GM23338 (cell line): ENCODE results near the gene PTPRN2. TPM values are rescaled to one million over a fixed set of nuclear protein-coding genes. Genes with fewer than 3 reads are reported as not detected.

Experiments used
- ATAC-seq: fragments of 200-7000 bp; cut with Tn5 transposase; 3 replicates; pipeline ENCODE4 v1.9.1; 2020
- DNase-seq: peaks from one replicate; pipeline ENCODE4 v3.0.0-alpha.2; 2015; ENCODE audit warnings: low spot score
- H2AFZ ChIP-seq: fragments of 200-600 bp; sonication (generic); 2 replicates; pipeline ENCODE4 v1.8.0; 2016; ENCODE audit warnings: antibody characterized with exemption, mild to moderate bottlenecking, moderate library complexity
- H3F3A ChIP-seq: fragments of 200-600 bp; sonication (generic); replicated peaks from 2 replicates; pipeline ENCODE4 v1.8.0; 2017; ENCODE audit warnings: antibody characterized with exemption, mixed run types, low read depth
- H3K27ac ChIP-seq: fragments of 200-600 bp; sonication (generic); 2 replicates; pipeline ENCODE4 v1.6.1; 2016; ENCODE audit warnings: low read depth
- H3K27me3 ChIP-seq: fragments of 200-600 bp; sonication (generic); 2 replicates; pipeline ENCODE4 v1.8.0; 2016; ENCODE audit warnings: mild to moderate bottlenecking, mixed run types, moderate library complexity; ENCODE audit not compliant: insufficient read depth
- H3K36me3 ChIP-seq: fragments of 200-600 bp; sonication (generic); 2 replicates; pipeline ENCODE4 v1.8.0; 2016; ENCODE audit warnings: mild to moderate bottlenecking; ENCODE audit not compliant: insufficient read depth
- H3K4me1 ChIP-seq: fragments of 200-600 bp; sonication (generic); 2 replicates; pipeline ENCODE4 v1.8.0; 2016; ENCODE audit warnings: mild to moderate bottlenecking, moderate library complexity; ENCODE audit not compliant: insufficient read depth
- H3K4me2 ChIP-seq: fragments of 200-600 bp; sonication (generic); 2 replicates; pipeline ENCODE4 v1.7.1; 2017; ENCODE audit warnings: mixed run types
- H3K4me3 ChIP-seq: fragments of 200-600 bp; sonication (generic); 2 replicates; pipeline ENCODE4 v1.6.1; 2016; ENCODE audit warnings: mixed run types
- H3K79me2 ChIP-seq: fragments of 200-600 bp; sonication (generic); replicated peaks from 2 replicates; pipeline ENCODE4 v1.8.0; 2017; ENCODE audit warnings: mild to moderate bottlenecking; ENCODE audit not compliant: insufficient read depth
- H3K9me2 ChIP-seq: fragments of 200-600 bp; sonication (generic); 2 replicates; pipeline ENCODE4 v1.8.0; 2017; ENCODE audit not compliant: insufficient read depth
- H4K20me1 ChIP-seq: fragments of 200-600 bp; sonication (generic); replicated peaks from 2 replicates; pipeline ENCODE4 v1.8.0; 2017; ENCODE audit warnings: mild to moderate bottlenecking; ENCODE audit not compliant: insufficient read depth
- H3K27ac Mint-ChIP-seq: 2 replicates; pipeline ENCODE4 v1.8.0; 2020; ENCODE audit warnings: inconsistent platforms, mild to moderate bottlenecking, moderate library complexity, mixed read lengths
- H3K27me3 Mint-ChIP-seq: 3 replicates; pipeline ENCODE4 v1.8.0; 2022; ENCODE audit warnings: low read depth, mild to moderate bottlenecking, moderate library complexity, mixed read lengths, inconsistent platforms; ENCODE audit not compliant: insufficient read depth, poor library complexity
- H3K36me3 Mint-ChIP-seq: 3 replicates; pipeline ENCODE4 v1.8.0; 2021; ENCODE audit warnings: low read depth, mild to moderate bottlenecking, inconsistent platforms, moderate library complexity, mixed read lengths
- H3K4me1 Mint-ChIP-seq: 3 replicates; pipeline ENCODE4 v1.8.0; 2020; ENCODE audit warnings: mild to moderate bottlenecking, inconsistent platforms, mixed read lengths
- H3K4me3 Mint-ChIP-seq: 3 replicates; pipeline ENCODE4 v1.8.0; 2021; ENCODE audit warnings: moderate library complexity, mild to moderate bottlenecking, inconsistent platforms, mixed read lengths
- H3K9me3 Mint-ChIP-seq: 3 replicates; pipeline ENCODE4 v1.8.0; 2020; ENCODE audit warnings: moderate library complexity, mild to moderate bottlenecking, inconsistent platforms, mixed read lengths
- CREB1 ChIP-seq: fragments of 250-450 bp; sonication (Bioruptor Pico); IDR thresholded peaks from 2 replicates; pipeline ENCODE4 v1.5.0; 2020; ENCODE audit warnings: low read depth, mild to moderate bottlenecking, moderate library complexity
- CTCF ChIP-seq, 2 experiments: fragments of 200-600 bp in 1 of 2; sonication (generic) in 1 of 2; conservative IDR thresholded peaks; 2 replicates each; pipeline versions ENCODE4 v1.5.1 to v1.6.1; 2016 to 2017; ENCODE audit warnings: antibody characterized with exemption in 2 of 2, low read depth in 2 of 2, mild to moderate bottlenecking in 2 of 2, moderate library complexity in 1 of 2
- ETS1 ChIP-seq: IDR thresholded peaks from 2 replicates; pipeline ENCODE4 v1.6.1; 2016; ENCODE audit warnings: antibody characterized with exemption
- EZH2 ChIP-seq: fragments of 200-600 bp; sonication (generic); IDR thresholded peaks from one replicate; pipeline ENCODE4 v1.8.0; 2017; ENCODE audit warnings: antibody characterized with exemption, mild to moderate bottlenecking, low read depth; ENCODE audit not compliant: unreplicated experiment
- EZH2phosphoT487 ChIP-seq: fragments of 200-600 bp; sonication (generic); IDR thresholded peaks from one replicate; pipeline ENCODE4 v1.8.1; 2018; ENCODE audit warnings: antibody characterized with exemption; ENCODE audit not compliant: unreplicated experiment
- JUNB ChIP-seq: IDR thresholded peaks from one replicate; pipeline ENCODE4 v1.6.1; 2016; ENCODE audit warnings: antibody characterized with exemption; ENCODE audit not compliant: unreplicated experiment
- NANOG ChIP-seq: IDR thresholded peaks from 2 replicates; pipeline ENCODE4 v1.6.1; 2016; ENCODE audit warnings: antibody characterized with exemption, borderline replicate concordance
- POLR2AphosphoS5 ChIP-seq: IDR thresholded peaks from 2 replicates; pipeline ENCODE4 v1.6.1; 2016; ENCODE audit warnings: antibody characterized with exemption, low read depth
- ZNF331 ChIP-seq: fragments of 250-450 bp; sonication (Bioruptor Pico); IDR thresholded peaks from 2 replicates; pipeline ENCODE4 v1.5.0; 2020; ENCODE audit warnings: low read depth, mild to moderate bottlenecking, moderate library complexity
- ZNF462 ChIP-seq: fragments of 250-450 bp; sonication (Bioruptor Pico); IDR thresholded peaks from 2 replicates; pipeline ENCODE4 v1.5.0; 2020; ENCODE audit warnings: mild to moderate bottlenecking, moderate library complexity
- polyA plus RNA-seq: library from polyadenylated mRNA; unstranded; fragments of >200 nt; fragmentation: Nextera tagmentation; extraction: Ambion mirVana; gene quantifications from 2 replicates; pipeline ENCODE4 v1.2.1, GENCODE V29; 2016
- total RNA-seq: library from RNA; depleted of rRNA; stranded (reverse); fragments of >200 nt; shearing (Covaris generic); gene quantifications from 2 replicates; pipeline ENCODE4 v1.2.3, GENCODE V29; 2014

Gene PTPRN2
- total and polyA plus RNA-seq, 2 experiments from 2014 or later, result 0.87 to 4.0 TPM

GRCh38 chr7:158321056-158321700, 266.4 kb downstream of the PTPRN2 start:
- TF ChIP-seq EZH2phosphoT487 (no peak), POLR2AphosphoS5 (no peak), NANOG (no peak), JUNB (no peak)
- Histone ChIP-seq H3K27me3 (no peaks in the 10 kb centered on the region), H3K36me3 (no peaks in the 10 kb centered on the region), H4K20me1 (no peaks in the 10 kb centered on the region), H3F3A (no peaks in the 10 kb centered on the region), H3K79me2 (no peaks in the 10 kb centered on the region), H3K9me2 (no peaks in the 10 kb centered on the region), H3K4me1 (no peaks in the 10 kb centered on the region), H3K4me2 (no peak overlapping the region), H3K27ac (no peak overlapping the region), H2AFZ (no peak overlapping the region), H3K4me3 (no peak overlapping the region)
- Mint-ChIP-seq H3K9me3 (peaks cover 91% of the 10 kb centered on the region), H3K27ac (no peak overlapping the region), H3K4me3 (no peak overlapping the region), H3K27me3 (peaks cover 3% of the 10 kb centered on the region), H3K4me1 (no peaks in the 10 kb centered on the region), H3K36me3 (peaks cover 49% of the 10 kb centered on the region)
- DNase-seq (no peak), ATAC-seq (no peak)

GRCh38 chr7:158320328-158320727, 267.3 kb downstream of the PTPRN2 start:
- H3K36me3 ChIP-seq, result no peaks in the 10 kb centered on the region
- H3K4me3 Mint-ChIP-seq, result no peak overlapping the region
- no peaks in the 10 kb centered on the region for H3K4me1 Mint-ChIP-seq
- ATAC-seq (no peak), DNase-seq (no peak)
- peaks cover 51% of the 10 kb centered on the region for H3K36me3 Mint-ChIP-seq
- H3K27ac Mint-ChIP-seq, result no peak overlapping the region
- no peak overlapping the region for H3K27ac ChIP-seq
- H3K9me3 Mint-ChIP-seq, result peaks cover 91% of the 10 kb centered on the region
- no peaks in the 10 kb centered on the region for H3K4me1 ChIP-seq
- H2AFZ ChIP-seq, result no peak overlapping the region
- no peaks in the 10 kb centered on the region for H3K27me3 ChIP-seq
- H3K79me2 ChIP-seq, result no peaks in the 10 kb centered on the region
- no peak overlapping the region for H3K4me3 ChIP-seq
- H3F3A ChIP-seq, result no peaks in the 10 kb centered on the region
- H3K9me2 ChIP-seq, result no peaks in the 10 kb centered on the region
- H3K4me2 ChIP-seq, result no peak overlapping the region
- peaks cover 3% of the 10 kb centered on the region for H3K27me3 Mint-ChIP-seq
- no peak for TF ChIP-seq JUNB
- TF ChIP-seq ZNF331 (CRISPR knock-in tag), result no peak
- no peak for TF ChIP-seq ETS1
- no peak for TF ChIP-seq CREB1 (CRISPR knock-in tag)
- TF ChIP-seq CTCF (conservative IDR thresholded peaks at IDR 0.05; ENCODE audit: low read depth in 2 of 2), result no peak
- TF ChIP-seq ZNF462, result no peak
- no peak for TF ChIP-seq EZH2
- H4K20me1 ChIP-seq, result no peaks in the 10 kb centered on the region
